GM18867 (cell line): Measurements from ENCODE around the gene ZNF222.
A peak's percentile ranks its signal among the peaks of the same experiment; 100 is the strongest.

Experiments used
- ATAC-seq: cut with Tn5 transposase; IDR thresholded peaks from one replicate; pipeline ENCODE4 v1.9.1; 2021; ENCODE audit warnings: mild to moderate bottlenecking, moderate library complexity; ENCODE audit not compliant: unreplicated experiment

ZNF222 gene

GRCh38 chr19:44051650-44052402 is 26.6 kb downstream of the ZNF222 start, which contains the start of gene ZNF223:
Gene ZNF223 (plus strand): TSS chr19:44052036. CDS start chr19:44055177, 3,141 bp downstream.
- no peak for ATAC-seq

- no peak for ATAC-seq
These were observed 30.7 kb downstream of the ZNF222 start for GRCh38 chr19:44055870-44056269.

GRCh38 chr19:44059229-44059628 is 34.0 kb downstream of the ZNF222 start:
- ATAC-seq = no peak

- ATAC-seq = no peak
These were observed 35.9 kb downstream of the ZNF222 start for GRCh38 chr19:44061038-44061437.

- no peak for ATAC-seq
These were observed 41.1 kb downstream of the ZNF222 start for GRCh38 chr19:44066305-44066704.

- ATAC-seq = no peak
These were observed 44.2 kb downstream of the ZNF222 start for GRCh38 chr19:44069415-44069814.

GRCh38 chr19:44071824-44072542 is 46.8 kb downstream of the ZNF222 start, which contains the start of gene ZNF284:
Gene ZNF284 (plus strand): TSS chr19:44072159. CDS start chr19:44076390, 4,231 bp downstream.
- ATAC-seq = peak; percentile 91

- no peak for ATAC-seq
These were observed 47.6 kb downstream of the ZNF222 start for GRCh38 chr19:44072543-44073401.

GRCh38 chr19:44076325-44076724 is 51.1 kb downstream of the ZNF222 start:
- ATAC-seq = no peak
